Right cardiac atrium (tissue), 5 donors: ENCODE results near the gene RNF13. TPM values are rescaled to one million over a fixed set of nuclear protein-coding genes. Genes with fewer than 3 reads are reported as not detected.
"Not testable (repeated sequence)": the region's sequence is repeated elsewhere in the genome, so short reads cannot be mapped to it uniquely, and the experiment has no call there.

ENCODE experiments used
- ATAC-seq, 2 donors: fragments of 200-7000 bp; cut with Tn5 transposase; one replicate each; pipeline versions ENCODE4 v1.8.0 to v1.9.1; 2020; ENCODE audit warnings: moderate library complexity in 2 of 2, mild to moderate bottlenecking in 1 of 2
- DNase-seq, 3 donors: peaks; one replicate each; pipeline ENCODE4 v3.0.0-alpha.2; 2020
- H3K27ac ChIP-seq: one replicate; pipeline ENCODE4 v1.5.1; 2013; ENCODE audit warnings: mild to moderate bottlenecking, low read length, control low read depth, moderate library complexity
- H3K27me3 ChIP-seq: one replicate; pipeline ENCODE4 v1.6.1; 2013; ENCODE audit not compliant: control insufficient read depth, insufficient read depth
- H3K4me1 ChIP-seq: one replicate; pipeline ENCODE4 v1.6.1; 2013; ENCODE audit warnings: low read length; ENCODE audit not compliant: control insufficient read depth, insufficient read depth
- H3K4me3 ChIP-seq: one replicate; pipeline ENCODE4 v1.5.1; 2013; ENCODE audit warnings: low read length, control low read depth
- H3K9me3 ChIP-seq: one replicate; pipeline ENCODE4 v1.6.1; 2013; ENCODE audit warnings: low read length; ENCODE audit not compliant: control insufficient read depth
- WGBS: extraction: QIAGEN DNeasy Blood & Tissue Kit; methylation state at CpG from one replicate; pipeline ENCODE4 v1.1.7; 2013; 5-methylcytosine and 5-hydroxymethylcytosine counted together
- intact Hi-C, 4 donors: fragments of 100-400 bp; cut with DNase I; formaldehyde crosslinking; loops; one replicate each; pipeline versions ENCODE4 v1.11.0 to v1.14.0; 2022 to 2023
- polyA plus RNA-seq: library from polyadenylated mRNA; stranded (reverse); fragments of 200-250 nt; gene quantifications from one replicate; pipeline ENCODE4 v1.2.3, GENCODE V29; 2013
- total RNA-seq, 4 donors: library from RNA; stranded (reverse); fragmentation: NEBNext Ultra II Directional; extraction: Animal tissue kit (Norgen Biotek cat#: 25700); gene quantifications; one replicate each; pipeline ENCODE4 v1.2.1, GENCODE V29; 2021
- donor health status: healthy with polysubstance abuse.
- donor health status: DM: no; HTN: yes; CAD: no.
- donor health status: DM: no; HTN: no; CAD: no.
- donor health status: DM: no; HTN: yes; CAD: no; lungs with severe emphysema.
- donor health status: DM: yes; HTN: yes; CAD: no.

RNF13 gene
- total and polyA plus RNA-seq, 5 donors = 36.6 to 65.7 (median 62.9) TPM

DNA sequence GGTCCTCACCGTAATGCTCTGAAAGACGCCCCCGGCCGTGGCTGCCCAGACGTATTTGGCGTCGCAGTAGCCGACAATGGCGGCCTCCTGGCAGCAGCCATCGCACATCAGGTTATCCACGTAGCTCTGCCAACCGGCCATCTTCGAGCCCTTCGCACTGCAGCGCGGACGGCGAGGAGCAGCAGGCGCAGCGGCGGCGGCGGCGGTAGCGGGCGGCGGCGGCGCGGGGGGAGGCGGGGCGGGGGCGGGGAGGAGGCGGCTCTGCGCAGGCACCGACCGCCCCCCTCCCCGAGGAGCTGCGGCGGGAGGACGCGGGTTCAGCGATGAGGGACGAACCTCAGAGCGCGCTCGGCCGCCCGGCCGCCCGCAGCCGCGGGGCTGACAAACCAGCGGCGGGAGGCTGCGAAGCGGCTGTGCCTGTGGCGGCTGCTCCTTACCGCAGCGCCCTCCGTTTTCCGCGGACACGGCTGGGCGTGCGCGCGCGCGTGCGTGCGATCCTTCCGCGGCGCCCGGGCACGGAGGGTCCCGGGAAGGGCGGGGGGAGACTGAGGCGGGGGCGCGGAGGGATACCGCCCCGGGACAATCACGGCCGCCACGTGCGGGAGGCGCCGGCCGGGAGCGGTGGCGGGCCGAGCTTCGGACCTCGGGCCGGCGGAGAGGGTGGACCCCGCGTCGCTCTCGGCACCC, 157.8 kb downstream of the RNF13 start, which contains the start of gene PFN2:
Gene PFN2 (minus strand): TSS at position 180 of the 687 bp plus-strand sequence. CDS start 39 bp downstream, at position 141.
- H3K27me3 ChIP-seq = no peaks in the 10 kb centered on the region
- ATAC-seq (peak; percentile 83 to 88), DNase-seq (peak; percentile 61 to 89 (median 88))
- under 1% methylated on average over 102 of the region's 102 CpGs for WGBS
- intact Hi-C loops = loop anchor here in 1 of 4 donors (2.0 kb wide), 1 partner anchor 214 kb away; no protein-coding TSS in a partner anchor
- peak within 1 kb of the TSS; percentile 95 for H3K27ac ChIP-seq
- no peaks in the 10 kb centered on the region for H3K4me1 ChIP-seq
- H3K4me3 ChIP-seq = peak within 1 kb of the TSS; percentile 75
- H3K9me3 ChIP-seq = no peaks in the 10 kb centered on the region

DNA sequence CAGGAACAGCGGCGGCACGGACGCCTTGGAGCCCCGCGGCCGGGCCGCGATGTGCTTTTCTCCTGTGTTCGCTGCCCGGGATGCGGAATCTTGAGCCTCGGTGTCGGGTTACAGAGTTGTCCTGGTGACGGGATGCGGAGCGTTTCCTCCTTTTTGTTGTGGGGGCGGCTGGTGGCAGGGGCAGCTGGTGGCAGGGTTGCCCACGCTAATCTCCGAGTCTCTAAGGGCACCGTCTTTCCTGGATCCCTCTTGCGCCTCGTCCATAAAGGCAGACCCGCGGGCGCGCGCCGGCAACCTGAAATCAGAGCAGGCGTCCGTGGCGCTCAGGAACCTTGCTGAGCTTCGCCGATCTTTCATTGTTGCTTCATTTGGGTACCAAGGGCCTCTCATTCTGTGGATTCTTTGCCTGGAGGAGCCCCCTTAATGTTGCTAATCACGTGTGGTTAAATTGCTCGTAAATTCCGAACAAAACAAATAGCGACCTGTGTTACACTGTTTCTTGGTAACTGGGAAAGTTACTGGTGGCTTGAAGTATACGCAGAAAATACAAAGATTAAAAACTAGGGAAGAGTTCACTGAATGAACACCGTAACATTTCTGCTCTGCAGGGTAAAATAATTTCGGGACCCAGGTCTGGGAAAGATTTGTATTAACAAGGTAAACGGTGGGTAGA, 158.5 kb downstream of the RNF13 start:
- DNase-seq = peak; percentile 62 to 84 (median 76)
- Histone ChIP-seq H3K27ac (peak overlapping the region; percentile 95), H3K4me1 (no peaks in the 10 kb centered on the region), H3K9me3 (no peaks in the 10 kb centered on the region), H3K4me3 (peak overlapping the region; percentile 75), H3K27me3 (no peaks in the 10 kb centered on the region)
- WGBS = 1% methylated on average over 42 of the region's 42 CpGs
- intact Hi-C loops = loop anchor here in 1 of 4 donors (2.0 kb wide), 1 partner anchor 213 kb away; no protein-coding TSS in a partner anchor
- ATAC-seq = peak in 1 of 2 donors; percentile 59

DNA sequence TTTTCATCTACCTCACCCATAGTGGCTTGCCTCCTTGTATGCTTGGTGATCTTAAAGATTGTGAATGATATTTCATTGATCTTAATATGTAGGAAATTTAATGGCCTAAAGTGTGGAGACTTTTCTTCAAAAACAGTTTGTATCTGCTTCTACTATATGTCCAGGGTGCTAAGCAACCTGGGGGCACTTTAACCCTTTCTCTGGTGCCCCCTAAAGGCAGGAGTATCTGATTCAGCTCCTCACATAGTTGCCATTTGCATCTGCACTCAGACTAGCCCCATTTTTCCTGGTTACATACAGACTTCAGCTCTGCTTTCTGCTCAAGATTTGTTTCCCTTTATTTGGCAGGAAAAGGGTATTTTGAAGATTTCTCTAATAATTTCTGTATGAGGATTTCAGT, 162.9 kb downstream of the RNF13 start:
- intact Hi-C loops = no loop called here
- H3K9me3 ChIP-seq = no peaks in the 10 kb centered on the region
- DNase-seq (no peak), ATAC-seq (no peak)
- H3K27me3 ChIP-seq = no peaks in the 10 kb centered on the region
- H3K4me3 ChIP-seq = no peak overlapping the region
- no peaks in the 10 kb centered on the region for H3K4me1 ChIP-seq
- H3K27ac ChIP-seq = no peak overlapping the region

DNA sequence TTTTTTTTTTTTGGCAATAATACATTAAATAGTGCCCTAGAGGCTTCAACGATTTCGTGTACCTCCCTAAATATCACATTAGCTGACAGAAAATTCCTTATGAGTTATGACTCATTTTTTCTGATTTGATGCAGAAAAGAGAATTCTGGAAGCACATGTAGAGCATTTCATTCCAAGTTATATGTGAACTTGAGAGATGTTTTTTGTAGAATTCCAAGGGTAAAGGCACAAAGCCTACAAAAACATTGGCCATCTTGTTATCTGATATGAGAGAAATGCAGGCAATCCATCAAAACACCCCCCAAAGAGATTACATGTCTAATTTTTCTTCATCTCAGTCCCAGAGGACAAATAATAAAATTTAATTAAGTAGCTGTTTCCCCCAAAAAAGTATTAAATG, 164.4 kb downstream of the RNF13 start:
- Histone ChIP-seq H3K27me3 (no peaks in the 10 kb centered on the region), H3K4me1 (no peaks in the 10 kb centered on the region), H3K27ac (no peak overlapping the region), H3K9me3 (no peaks in the 10 kb centered on the region), H3K4me3 (no peak overlapping the region)
- intact Hi-C loops = no loop called here
- DNase-seq (no peak), ATAC-seq (peak in 1 of 2 donors; percentile 57)
- 47% methylated on average over 2 of the region's 2 CpGs for WGBS

DNA sequence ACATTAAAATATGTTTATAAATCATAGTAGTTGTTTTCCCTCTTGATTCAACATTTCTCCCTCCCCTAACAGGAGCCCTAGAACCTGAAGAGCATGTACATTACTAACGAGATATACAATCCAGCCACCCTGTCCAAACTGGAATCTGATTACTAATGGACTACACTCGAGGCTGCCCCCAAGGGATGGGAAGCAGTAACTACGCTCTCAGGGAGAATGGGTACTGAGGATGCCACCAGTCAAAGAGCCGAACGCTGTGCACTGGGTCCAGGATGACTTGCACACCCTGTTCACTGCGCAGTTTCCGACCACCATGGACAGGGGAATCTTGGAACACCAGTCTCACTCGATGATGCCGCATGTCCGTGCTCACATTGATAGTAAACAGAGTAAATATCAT, 169.0 kb downstream of the RNF13 start:
- H3K27me3 ChIP-seq, H3K27ac ChIP-seq, DNase-seq, H3K4me1 ChIP-seq, H3K9me3 ChIP-seq, intact Hi-C loops, H3K4me3 ChIP-seq: not testable (repeated sequence)
- 71% methylated on average over 4 of the region's 10 CpGs for WGBS
- peak; percentile 22 to 52 for ATAC-seq

DNA sequence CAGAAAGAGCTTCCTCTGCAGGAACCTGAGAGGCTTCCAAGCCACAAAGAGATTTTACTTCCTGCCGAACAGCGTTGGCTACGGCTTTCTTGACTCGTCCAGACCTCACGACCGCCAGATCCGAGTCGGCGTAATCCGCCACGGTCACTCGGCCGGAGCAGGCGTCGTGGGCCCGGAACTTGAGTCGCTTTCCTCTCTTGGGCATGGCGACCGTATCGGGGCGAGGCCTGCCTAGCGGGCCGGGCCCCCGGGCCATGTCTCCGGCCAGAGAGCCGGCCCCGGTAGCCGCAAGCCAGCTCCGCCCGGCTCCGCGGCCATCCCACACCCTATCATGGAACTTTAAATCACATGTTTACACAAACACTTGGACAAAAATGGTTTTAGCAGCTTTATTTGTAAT, 170.0 kb downstream of the RNF13 start:
- H3K9me3 ChIP-seq, H3K27me3 ChIP-seq, H3K4me1 ChIP-seq, H3K27ac ChIP-seq, H3K4me3 ChIP-seq, intact Hi-C loops, DNase-seq: not testable (repeated sequence)
- WGBS = 96% methylated on average over 32 of the region's 32 CpGs
- peak in 1 of 2 donors; percentile 25 for ATAC-seq

DNA sequence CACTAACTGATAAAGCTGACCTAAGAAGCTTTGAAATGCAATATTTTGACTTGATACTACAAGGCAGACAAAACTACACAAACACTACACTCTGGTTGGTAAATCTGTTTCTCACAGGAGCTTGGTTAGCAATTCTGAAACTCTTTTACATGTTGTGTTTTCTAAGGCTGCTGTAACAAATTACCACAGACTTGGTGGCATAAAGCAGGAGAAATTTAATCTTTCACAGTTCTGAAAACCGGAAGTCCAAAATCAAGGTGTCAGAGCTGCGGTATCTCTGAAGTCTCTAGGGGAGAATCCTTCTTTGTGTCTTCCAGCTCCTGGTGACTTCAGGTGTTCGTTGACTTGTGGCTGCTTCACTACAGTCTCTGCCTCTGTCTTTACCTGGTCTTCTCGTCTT, 170.6 kb downstream of the RNF13 start:
- Histone ChIP-seq H3K27me3 (no peaks in the 10 kb centered on the region), H3K27ac (no peak overlapping the region), H3K4me3 (no peak overlapping the region), H3K4me1 (no peaks in the 10 kb centered on the region), H3K9me3 (no peaks in the 10 kb centered on the region)
- whole genome bisulfite sequencing = 93% methylated on average over 4 of the region's 4 CpGs
- DNase-seq = no peak
- no peak for ATAC-seq
- intact Hi-C loops = no loop called here

DNA sequence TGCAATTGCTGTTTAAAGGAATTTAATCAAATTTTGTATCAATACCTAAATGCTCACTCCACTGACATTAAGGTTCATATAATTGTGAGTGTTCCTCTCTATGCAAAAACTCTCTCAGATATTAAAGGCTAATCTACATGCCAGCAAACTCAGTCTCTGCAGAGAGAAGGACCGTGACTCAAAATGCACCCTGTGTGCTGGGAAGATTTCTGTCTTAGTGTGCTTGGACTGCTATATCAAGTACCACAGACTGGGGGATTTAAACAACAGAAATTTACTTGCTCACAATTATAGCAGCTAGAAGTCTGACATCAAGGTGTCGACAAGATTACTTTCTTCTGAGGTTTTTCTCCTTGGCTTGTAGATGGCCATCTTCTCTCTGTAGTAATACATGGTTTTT, 176.3 kb downstream of the RNF13 start:
- 85% methylated on average over 2 of the region's 2 CpGs for WGBS
- no peak overlapping the region for H3K4me3 ChIP-seq
- H3K27ac ChIP-seq = no peak overlapping the region
- no peaks in the 10 kb centered on the region for H3K9me3 ChIP-seq
- H3K4me1 ChIP-seq = no peaks in the 10 kb centered on the region
- H3K27me3 ChIP-seq = no peaks in the 10 kb centered on the region
- DNase-seq (no peak), ATAC-seq (no peak)
- intact Hi-C loops = no loop called here

DNA sequence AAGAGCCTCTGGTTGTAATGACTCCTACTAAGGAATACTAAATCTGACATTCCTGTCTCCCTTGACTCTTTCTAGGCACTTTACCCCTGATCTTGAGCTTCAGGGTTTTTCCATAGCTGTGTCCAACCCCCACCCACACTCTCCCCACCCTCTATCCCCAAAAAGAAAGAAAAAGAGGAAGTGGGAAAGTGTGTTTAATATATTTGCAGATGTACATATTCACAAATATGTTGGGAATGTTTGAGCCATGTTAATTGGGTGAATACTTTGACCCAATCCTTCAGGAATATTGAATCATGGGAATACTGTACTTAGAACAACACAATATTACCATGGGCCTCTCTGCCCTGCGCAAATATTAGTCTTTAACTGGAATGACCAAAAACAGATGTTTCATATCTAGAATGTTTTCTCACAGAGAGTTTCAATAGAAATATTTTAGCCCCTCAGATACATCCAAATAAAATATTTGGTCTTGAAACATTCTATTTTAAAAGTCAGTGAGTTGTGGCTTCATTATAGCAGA, 177.5 kb downstream of the RNF13 start:
- intact Hi-C loops = no loop called here
- ATAC-seq = no peak
- H3K27ac ChIP-seq = no peak overlapping the region

DNA sequence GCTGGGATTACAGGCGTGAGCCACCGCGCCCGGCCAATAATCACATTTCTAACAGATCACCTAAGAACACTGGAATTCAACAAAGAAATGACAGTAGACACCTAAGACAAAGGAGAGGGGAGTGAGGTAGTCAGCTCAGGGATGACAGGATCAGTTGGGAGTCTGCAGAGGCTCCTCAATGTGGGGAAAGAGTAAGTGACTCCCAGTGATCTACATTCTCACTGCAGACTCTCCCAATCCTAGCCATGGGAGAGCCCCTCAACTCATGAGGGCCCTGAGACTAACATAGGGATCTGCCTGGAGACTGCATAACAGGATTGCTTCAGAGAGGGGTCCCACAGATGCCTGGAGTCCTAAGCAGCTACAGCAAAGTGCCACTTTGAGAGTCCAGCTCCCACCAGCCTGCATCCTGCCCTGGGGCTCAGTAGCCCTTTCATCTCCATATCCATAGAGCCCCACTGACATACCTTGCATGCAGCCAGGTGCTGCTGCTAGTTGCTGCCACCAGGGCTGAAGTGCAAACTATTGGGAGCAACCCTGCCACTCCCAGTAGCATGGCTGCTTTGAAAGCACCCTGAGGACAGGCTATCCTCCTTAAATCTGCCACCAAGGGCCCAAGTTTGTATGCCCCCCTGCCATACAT, 179.5 kb downstream of the RNF13 start:
- WGBS = 99% methylated on average over 4 of the region's 4 CpGs
- H3K27ac ChIP-seq = no peak overlapping the region
- intact Hi-C loops = no loop called here

More for the DNA sequence above, 177.5 kb downstream of the RNF13 start:
- H3K27me3 ChIP-seq = no peaks in the 10 kb centered on the region
- no peak for DNase-seq
- H3K4me1 ChIP-seq = no peaks in the 10 kb centered on the region
- no peaks in the 10 kb centered on the region for H3K9me3 ChIP-seq
- no peak overlapping the region for H3K4me3 ChIP-seq
- 67% methylated on average over 1 of the region's 1 CpG for WGBS

DNA sequence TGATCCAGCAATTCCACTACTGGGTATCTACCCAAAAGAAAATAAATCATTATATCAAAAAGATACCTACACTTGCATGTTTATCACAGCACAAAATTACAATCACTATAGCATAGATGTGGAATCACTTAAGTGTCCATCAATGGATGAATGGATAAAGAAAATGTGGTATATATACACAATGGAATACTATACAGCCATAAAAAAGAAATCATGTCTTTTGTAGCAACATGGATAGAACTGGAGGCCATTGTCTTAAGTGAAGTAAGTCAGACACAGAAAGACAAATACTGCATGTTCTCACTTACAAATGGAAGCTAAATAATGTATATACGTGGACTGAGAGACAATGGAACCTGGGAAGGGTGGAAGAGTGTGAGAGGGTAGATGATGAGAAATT, 185.9 kb downstream of the RNF13 start:
- Histone ChIP-seq H3K4me1 (no peaks in the 10 kb centered on the region), H3K9me3 (no peaks in the 10 kb centered on the region), H3K27me3 (no peaks in the 10 kb centered on the region), H3K4me3 (no peak overlapping the region), H3K27ac (no peak overlapping the region)
- ATAC-seq (no peak), DNase-seq (no peak)
- WGBS = 97% methylated on average over 1 of the region's 1 CpG
- intact Hi-C loops = no loop called here

More for the DNA sequence above, 179.5 kb downstream of the RNF13 start:
- DNase-seq = no peak
- no peaks in the 10 kb centered on the region for H3K4me1 ChIP-seq
- no peak overlapping the region for H3K4me3 ChIP-seq
- H3K9me3 ChIP-seq = no peaks in the 10 kb centered on the region
- H3K27me3 ChIP-seq = no peaks in the 10 kb centered on the region
- no peak for ATAC-seq
